CD4-positive, alpha-beta T cell treated with Interferon alpha-2 for 1 hour (primary cell): ENCODE data around the gene TLR1.
A peak's percentile ranks its signal among the peaks of the same experiment; 100 is the strongest.
"Not testable (repeated sequence)": the region's sequence is repeated elsewhere in the genome, so short reads cannot be mapped to it uniquely, and the experiment has no call there.

Source experiments
- DNase-seq, 2 donors: peaks; one replicate each; pipeline ENCODE4 v3.0.0-alpha.2; 2020 to 2022

The TLR1 gene

GRCh38 chr4:38804654-38805295, at the start of gene TLR1:
TSS of gene TLR1 (minus strand) at chr4:38804791. CDS start at chr4:38798831, 5,960 bp downstream.
- peak; percentile 32 to 82 for DNase-seq

- DNase-seq = no peak
Measured at GRCh38 chr4:38846015-38846414, 41.4 kb upstream of the TLR1 start.

- no peak for DNase-seq
Measured at GRCh38 chr4:38842994-38843393, 38.4 kb upstream of the TLR1 start.

- DNase-seq = peak in 1 of 2 donors; percentile 43
Measured at GRCh38 chr4:38837849-38838248, 33.3 kb upstream of the TLR1 start.

GRCh38 chr4:38837334-38837733, 32.7 kb upstream of the TLR1 start:
- no peak for DNase-seq

- DNase-seq = no peak
Measured at GRCh38 chr4:38834570-38834969, 30.0 kb upstream of the TLR1 start.

- DNase-seq = no peak
Measured at GRCh38 chr4:38832624-38833528, 28.3 kb upstream of the TLR1 start.

GRCh38 chr4:38832206-38832605, 27.6 kb upstream of the TLR1 start:
- no peak for DNase-seq

GRCh38 chr4:38831653-38832052, 27.1 kb upstream of the TLR1 start:
- no peak for DNase-seq

GRCh38 chr4:38829237-38829636, 24.6 kb upstream of the TLR1 start:
- no peak for DNase-seq

- DNase-seq = no peak
Measured at GRCh38 chr4:38823766-38824165, 19.2 kb upstream of the TLR1 start.

- DNase-seq = no peak
Measured at GRCh38 chr4:38822748-38823303, 18.2 kb upstream of the TLR1 start.

GRCh38 chr4:38821739-38822138, 17.1 kb upstream of the TLR1 start:
- no peak for DNase-seq

GRCh38 chr4:38820329-38821061, 15.9 kb upstream of the TLR1 start:
- DNase-seq = no peak

GRCh38 chr4:38819569-38819968, 15.0 kb upstream of the TLR1 start:
- no peak for DNase-seq

GRCh38 chr4:38818441-38818976, 13.9 kb upstream of the TLR1 start:
- no peak for DNase-seq

- DNase-seq = peak in 1 of 2 donors; percentile 30
Measured at GRCh38 chr4:38815885-38816782, 11.5 kb upstream of the TLR1 start.

GRCh38 chr4:38814386-38814785, 9.8 kb upstream of the TLR1 start:
- DNase-seq = no peak

GRCh38 chr4:38811297-38811696, 6.7 kb upstream of the TLR1 start:
- no peak for DNase-seq

GRCh38 chr4:38807462-38807861, 2.9 kb upstream of the TLR1 start:
- DNase-seq = not testable (repeated sequence)

- DNase-seq = not testable (repeated sequence)
Measured at GRCh38 chr4:38806251-38806650, 1.7 kb upstream of the TLR1 start.
